ENCODE results near the gene KRTAP5-4. TPM values are rescaled to one million over a fixed set of nuclear protein-coding genes. Genes with fewer than 3 reads are reported as not detected.

KRTAP5-4 gene
- total RNA-seq, 1 experiment from 2014 or later, result not detected

GRCh38 chr11:1636291-1636950 lies 14.5 kb upstream of the KRTAP5-4 start:
- no peaks in the 10 kb centered on the region for H3K36me3 ChIP-seq (ENCODE audit: insufficient read depth, low read length)
- no peak overlapping the region for H3K4me3 ChIP-seq (ENCODE audit: low read length)
- no peaks in the 10 kb centered on the region for H4K20me1 ChIP-seq (ENCODE audit: insufficient read depth, low read depth, low read length)
- no peak overlapping the region for H3K9ac ChIP-seq (ENCODE audit: low read length)
- no peaks in the 10 kb centered on the region for H3K9me3 ChIP-seq (ENCODE audit: low read length)
- no peaks in the 10 kb centered on the region for H3K27me3 ChIP-seq (ENCODE audit: low read length)
- no peak overlapping the region for H3K27ac ChIP-seq (ENCODE audit: low read length)
- H2AFZ ChIP-seq (ENCODE audit: low read length), result no peak overlapping the region
- no peak overlapping the region for H3K4me2 ChIP-seq (ENCODE audit: low read depth, low read length, poor library complexity, severe bottlenecking)
- no peaks in the 10 kb centered on the region for H3K79me2 ChIP-seq (ENCODE audit: low read length)
- no peak for DNase-seq
- H3K9me2 ChIP-seq (replicated peaks; ENCODE audit: insufficient read depth, low read length), result no peaks in the 10 kb centered on the region
- no peaks in the 10 kb centered on the region for H3K4me1 ChIP-seq (ENCODE audit: low read length)

GRCh38 chr11:1633864-1634263 lies 11.9 kb upstream of the KRTAP5-4 start:
- Histone ChIP-seq H3K4me2 (ENCODE audit: low read depth, low read length, poor library complexity, severe bottlenecking) (no peak overlapping the region), H3K27ac (ENCODE audit: low read length) (no peak overlapping the region), H3K4me1 (ENCODE audit: low read length) (no peaks in the 10 kb centered on the region), H3K9me3 (ENCODE audit: low read length) (no peaks in the 10 kb centered on the region), H3K27me3 (ENCODE audit: low read length) (no peaks in the 10 kb centered on the region), H3K36me3 (ENCODE audit: insufficient read depth, low read length) (no peaks in the 10 kb centered on the region), H3K4me3 (ENCODE audit: low read length) (no peak overlapping the region), H3K9me2 (replicated peaks; ENCODE audit: insufficient read depth, low read length) (no peaks in the 10 kb centered on the region), H3K79me2 (ENCODE audit: low read length) (no peaks in the 10 kb centered on the region), H4K20me1 (ENCODE audit: insufficient read depth, low read depth, low read length) (no peaks in the 10 kb centered on the region), H3K9ac (ENCODE audit: low read length) (no peak overlapping the region), H2AFZ (ENCODE audit: low read length) (no peak overlapping the region)
- no peak for DNase-seq

GRCh38 chr11:1632053-1632714 lies 10.2 kb upstream of the KRTAP5-4 start:
- H3K27me3 ChIP-seq (ENCODE audit: low read length), result no peaks in the 10 kb centered on the region
- H3K9me3 ChIP-seq (ENCODE audit: low read length), result no peaks in the 10 kb centered on the region
- H3K4me3 ChIP-seq (ENCODE audit: low read length), result no peak overlapping the region
- H3K4me1 ChIP-seq (ENCODE audit: low read length), result no peaks in the 10 kb centered on the region
- no peak overlapping the region for H3K9ac ChIP-seq (ENCODE audit: low read length)
- no peaks in the 10 kb centered on the region for H3K9me2 ChIP-seq (replicated peaks; ENCODE audit: insufficient read depth, low read length)
- no peak overlapping the region for H2AFZ ChIP-seq (ENCODE audit: low read length)
- H3K79me2 ChIP-seq (ENCODE audit: low read length), result no peaks in the 10 kb centered on the region
- no peaks in the 10 kb centered on the region for H4K20me1 ChIP-seq (ENCODE audit: insufficient read depth, low read depth, low read length)
- no peak for DNase-seq
- H3K36me3 ChIP-seq (ENCODE audit: insufficient read depth, low read length), result no peaks in the 10 kb centered on the region
- no peak overlapping the region for H3K4me2 ChIP-seq (ENCODE audit: low read depth, low read length, poor library complexity, severe bottlenecking)
- H3K27ac ChIP-seq (ENCODE audit: low read length), result no peak overlapping the region

- Histone ChIP-seq H3K4me1 (ENCODE audit: low read length) (no peaks in the 10 kb centered on the region), H4K20me1 (ENCODE audit: insufficient read depth, low read depth, low read length) (no peaks in the 10 kb centered on the region), H3K9me2 (replicated peaks; ENCODE audit: insufficient read depth, low read length) (no peaks in the 10 kb centered on the region), H3K9ac (ENCODE audit: low read length) (no peak overlapping the region), H3K27me3 (ENCODE audit: low read length) (no peaks in the 10 kb centered on the region), H3K27ac (ENCODE audit: low read length) (no peak overlapping the region), H3K9me3 (ENCODE audit: low read length) (no peaks in the 10 kb centered on the region), H3K79me2 (ENCODE audit: low read length) (no peaks in the 10 kb centered on the region), H3K4me2 (ENCODE audit: low read depth, low read length, poor library complexity, severe bottlenecking) (no peak overlapping the region), H3K36me3 (ENCODE audit: insufficient read depth, low read length) (no peaks in the 10 kb centered on the region), H3K4me3 (ENCODE audit: low read length) (no peak overlapping the region), H2AFZ (ENCODE audit: low read length) (no peak overlapping the region)
- DNase-seq, result no peak
These were observed 9.2 kb upstream of the KRTAP5-4 start for GRCh38 chr11:1631066-1631568.

- Histone ChIP-seq H3K4me2 (ENCODE audit: low read depth, low read length, poor library complexity, severe bottlenecking) (no peak overlapping the region), H2AFZ (ENCODE audit: low read length) (no peak overlapping the region), H3K9me3 (ENCODE audit: low read length) (no peaks in the 10 kb centered on the region), H3K36me3 (ENCODE audit: insufficient read depth, low read length) (no peaks in the 10 kb centered on the region), H3K4me1 (ENCODE audit: low read length) (no peaks in the 10 kb centered on the region), H3K4me3 (ENCODE audit: low read length) (no peak overlapping the region), H4K20me1 (ENCODE audit: insufficient read depth, low read depth, low read length) (no peaks in the 10 kb centered on the region), H3K9ac (ENCODE audit: low read length) (no peak overlapping the region), H3K9me2 (replicated peaks; ENCODE audit: insufficient read depth, low read length) (no peaks in the 10 kb centered on the region), H3K27ac (ENCODE audit: low read length) (no peak overlapping the region), H3K27me3 (ENCODE audit: low read length) (no peaks in the 10 kb centered on the region), H3K79me2 (ENCODE audit: low read length) (no peaks in the 10 kb centered on the region)
- no peak for DNase-seq
These were observed 8.3 kb upstream of the KRTAP5-4 start for GRCh38 chr11:1630271-1630670.

GRCh38 chr11:1629326-1630185 lies 7.6 kb upstream of the KRTAP5-4 start, which contains the start of gene KRTAP5-5:
Gene KRTAP5-5 (plus strand): TSS chr11:1629775. CDS start chr11:1629841, 66 bp downstream.
- Histone ChIP-seq H2AFZ (ENCODE audit: low read length) (no peak within 1 kb of the TSS), H3K4me2 (ENCODE audit: low read depth, low read length, poor library complexity, severe bottlenecking) (no peak within 1 kb of the TSS), H3K79me2 (ENCODE audit: low read length) (no peaks in the 10 kb centered on the region)

GRCh38 chr11:1628506-1629325 lies 6.8 kb upstream of the KRTAP5-4 start:
- Histone ChIP-seq H3K9ac (ENCODE audit: low read length) (no peak overlapping the region), H3K4me2 (ENCODE audit: low read depth, low read length, poor library complexity, severe bottlenecking) (no peak overlapping the region), H3K4me1 (ENCODE audit: low read length) (no peaks in the 10 kb centered on the region), H4K20me1 (ENCODE audit: insufficient read depth, low read depth, low read length) (no peaks in the 10 kb centered on the region), H3K9me2 (replicated peaks; ENCODE audit: insufficient read depth, low read length) (no peaks in the 10 kb centered on the region), H3K27ac (ENCODE audit: low read length) (no peak overlapping the region), H3K4me3 (ENCODE audit: low read length) (no peak overlapping the region), H3K79me2 (ENCODE audit: low read length) (no peaks in the 10 kb centered on the region), H2AFZ (ENCODE audit: low read length) (no peak overlapping the region), H3K36me3 (ENCODE audit: insufficient read depth, low read length) (no peaks in the 10 kb centered on the region), H3K27me3 (ENCODE audit: low read length) (no peaks in the 10 kb centered on the region), H3K9me3 (ENCODE audit: low read length) (no peaks in the 10 kb centered on the region)
- DNase-seq, result peak; percentile 70

More at GRCh38 chr11:1629326-1630185, 7.6 kb upstream of the KRTAP5-4 start, which contains the start of gene KRTAP5-5:
- Histone ChIP-seq H3K9ac (ENCODE audit: low read length) (no peak within 1 kb of the TSS), H3K36me3 (ENCODE audit: insufficient read depth, low read length) (no peaks in the 10 kb centered on the region), H3K9me2 (replicated peaks; ENCODE audit: insufficient read depth, low read length) (no peaks in the 10 kb centered on the region), H3K27me3 (ENCODE audit: low read length) (no peaks in the 10 kb centered on the region), H3K4me3 (ENCODE audit: low read length) (no peak within 1 kb of the TSS), H3K27ac (ENCODE audit: low read length) (no peak within 1 kb of the TSS), H3K4me1 (ENCODE audit: low read length) (no peaks in the 10 kb centered on the region), H3K9me3 (ENCODE audit: low read length) (no peaks in the 10 kb centered on the region), H4K20me1 (ENCODE audit: insufficient read depth, low read depth, low read length) (no peaks in the 10 kb centered on the region)
- DNase-seq, result no peak
